CMK (cell line): Measurements from ENCODE around the gene DDX25.
"Not testable (repeated sequence)": the region's sequence is repeated elsewhere in the genome, so short reads cannot be mapped to it uniquely, and the experiment has no call there.

ENCODE experiments used
- DNase-seq: peaks from one replicate; pipeline ENCODE4 v3.0.0-alpha.2; 2010; ENCODE audit warnings: low read depth

Gene DDX25

GRCh38 chr11:125904678-125905077 lies 370 bp downstream of the DDX25 start:
- no peak for DNase-seq

- DNase-seq, result no peak
Observed at GRCh38 chr11:125910226-125910849, 6.0 kb downstream of the DDX25 start.

GRCh38 chr11:125914601-125915000 lies 10.3 kb downstream of the DDX25 start:
- DNase-seq, result not testable (repeated sequence)

GRCh38 chr11:125916683-125917347 lies 12.5 kb downstream of the DDX25 start:
- no peak for DNase-seq

- no peak for DNase-seq
Observed at GRCh38 chr11:125918140-125918840, 14.0 kb downstream of the DDX25 start.

- no peak for DNase-seq
Observed at GRCh38 chr11:125921042-125921441, 16.7 kb downstream of the DDX25 start.

GRCh38 chr11:125922156-125922555 lies 17.8 kb downstream of the DDX25 start:
- DNase-seq, result no peak

- peak; percentile 48 for DNase-seq
Observed at GRCh38 chr11:125923012-125923579, 18.8 kb downstream of the DDX25 start.

GRCh38 chr11:125923633-125924032 lies 19.3 kb downstream of the DDX25 start:
- DNase-seq, result no peak

- DNase-seq, result no peak
Observed at GRCh38 chr11:125924384-125925007, 20.2 kb downstream of the DDX25 start.

- DNase-seq, result no peak
Observed at GRCh38 chr11:125925247-125925740, 21.0 kb downstream of the DDX25 start.

- no peak for DNase-seq
Observed at GRCh38 chr11:125925804-125926203, 21.5 kb downstream of the DDX25 start.

GRCh38 chr11:125926682-125927081 lies 22.4 kb downstream of the DDX25 start:
- DNase-seq, result no peak

- no peak for DNase-seq
Observed at GRCh38 chr11:125929445-125930075, 25.3 kb downstream of the DDX25 start.

GRCh38 chr11:125930076-125930450 lies 25.8 kb downstream of the DDX25 start:
- DNase-seq, result no peak

- no peak for DNase-seq
Observed at GRCh38 chr11:125931116-125931515, 26.8 kb downstream of the DDX25 start.

GRCh38 chr11:125931668-125932067 lies 27.4 kb downstream of the DDX25 start:
- no peak for DNase-seq

GRCh38 chr11:125932301-125932700 lies 28.0 kb downstream of the DDX25 start:
- no peak for DNase-seq

GRCh38 chr11:125933030-125933813 lies 28.9 kb downstream of the DDX25 start:
- DNase-seq, result no peak

- no peak for DNase-seq
Observed at GRCh38 chr11:125934473-125934872, 30.2 kb downstream of the DDX25 start.

GRCh38 chr11:125935056-125935455 lies 30.7 kb downstream of the DDX25 start:
- DNase-seq, result no peak
